Neuronal stem cell (in vitro differentiated cells): ENCODE data around the gene OR6C70.
A peak's percentile ranks its signal among the peaks of the same experiment; 100 is the strongest.
"Not testable (repeated sequence)": the region's sequence is repeated elsewhere in the genome, so short reads cannot be mapped to it uniquely, and the experiment has no call there.

Experiments used
- DNase-seq: peaks from one replicate; pipeline ENCODE4 v3.0.0-alpha.2; 2013; ENCODE audit warnings: low spot score
- H2AFZ ChIP-seq: one replicate; pipeline ENCODE4 v1.6.1; 2013; ENCODE audit warnings: mild to moderate bottlenecking, low read length, inconsistent platforms
- H2AK5ac ChIP-seq: 2 replicates; pipeline ENCODE4 v1.6.1; 2013; ENCODE audit warnings: low read depth, mild to moderate bottlenecking, inconsistent platforms, low read length, moderate library complexity, mixed read lengths
- H2BK120ac ChIP-seq: 2 replicates; pipeline ENCODE4 v1.6.1; 2013; ENCODE audit warnings: low read depth, mild to moderate bottlenecking, inconsistent platforms, low read length, moderate library complexity, mixed read lengths
- H2BK12ac ChIP-seq: one replicate; pipeline ENCODE4 v1.6.1; 2013; ENCODE audit warnings: low read length, inconsistent platforms
- H2BK15ac ChIP-seq: 2 replicates; pipeline ENCODE4 v1.6.1; 2013; ENCODE audit warnings: mild to moderate bottlenecking, low read length, inconsistent platforms, mixed read lengths
- H2BK5ac ChIP-seq: one replicate; pipeline ENCODE4 v1.6.1; 2013; ENCODE audit warnings: inconsistent platforms, mild to moderate bottlenecking, low read length, moderate library complexity
- H3K14ac ChIP-seq: one replicate; pipeline ENCODE4 v1.6.1; 2013; ENCODE audit warnings: low read length, inconsistent platforms
- H3K18ac ChIP-seq: 2 replicates; pipeline ENCODE4 v1.6.1; 2013; ENCODE audit warnings: low read length, inconsistent platforms
- H3K23ac ChIP-seq: 2 replicates; pipeline ENCODE4 v1.6.1; 2013; ENCODE audit warnings: low read depth, mild to moderate bottlenecking, mixed read lengths, low read length, inconsistent platforms; ENCODE audit not compliant: poor library complexity
- H3K27ac ChIP-seq: replicated peaks from 3 replicates; pipeline ENCODE4 v1.5.1; 2013; ENCODE audit warnings: low read length, inconsistent platforms
- H3K27me3 ChIP-seq, 3 experiments: 2 replicates each; pipeline ENCODE4 v1.6.1; 2013; ENCODE audit warnings: low read length in 3 of 3, mild to moderate bottlenecking in 2 of 3, inconsistent platforms in 1 of 3, low read depth in 1 of 3, mixed read lengths in 1 of 3, moderate library complexity in 1 of 3; ENCODE audit not compliant: control insufficient read depth in 3 of 3, insufficient read depth in 3 of 3
- H3K36me3 ChIP-seq, 2 donors: replicated peaks in 1 of 2; 2 replicates each; pipeline ENCODE4 v1.6.1; 2013; ENCODE audit warnings: low read length in 2 of 2; ENCODE audit not compliant: control insufficient read depth in 2 of 2, insufficient read depth in 2 of 2
- H3K4ac ChIP-seq: 2 replicates; pipeline ENCODE4 v1.6.1; 2013; ENCODE audit warnings: inconsistent platforms, mild to moderate bottlenecking, low read length, moderate library complexity
- H3K4me1 ChIP-seq, 2 donors: 1 replicate in 1 of 2; 2 replicates in 1 of 2; pipeline ENCODE4 v1.6.1; 2013; ENCODE audit warnings: low read length in 2 of 2, low read depth in 1 of 2; ENCODE audit not compliant: control insufficient read depth in 2 of 2, insufficient read depth in 1 of 2
- H3K4me2 ChIP-seq: one replicate; pipeline ENCODE4 v1.6.1; 2013; ENCODE audit warnings: mild to moderate bottlenecking, low read length, inconsistent platforms; ENCODE audit not compliant: insufficient read depth, poor library complexity, severe bottlenecking
- H3K4me3 ChIP-seq, 2 donors: 2 replicates each; pipeline ENCODE4 v1.5.1; 2013; ENCODE audit warnings: low read length in 2 of 2, mild to moderate bottlenecking in 2 of 2, inconsistent platforms in 1 of 2, moderate library complexity in 1 of 2
- H3K79me1 ChIP-seq: one replicate; pipeline ENCODE4 v1.6.1; 2013; ENCODE audit warnings: low read depth, mild to moderate bottlenecking, inconsistent platforms, low read length, moderate library complexity
- H3K9ac ChIP-seq: one replicate; pipeline ENCODE4 v1.6.1; 2013; ENCODE audit warnings: mild to moderate bottlenecking, low read depth, low read length, inconsistent platforms; ENCODE audit not compliant: poor library complexity
- H3K9me3 ChIP-seq, 2 donors: replicated peaks in 1 of 2; 2 replicates each; pipeline versions ENCODE3 to v1.6.1; 2013; ENCODE audit warnings: low read length in 2 of 2, mild to moderate bottlenecking in 2 of 2, inconsistent platforms in 1 of 2, low read depth in 1 of 2, mixed read lengths in 1 of 2, moderate library complexity in 1 of 2; ENCODE audit not compliant: control insufficient read depth in 2 of 2, insufficient read depth in 1 of 2
- H4K8ac ChIP-seq: one replicate; pipeline ENCODE4 v1.6.1; 2013; ENCODE audit warnings: low read depth, mild to moderate bottlenecking, inconsistent platforms, low read length, moderate library complexity
- H4K91ac ChIP-seq: one replicate; pipeline ENCODE4 v1.6.1; 2013; ENCODE audit warnings: low read length, low read depth, mild to moderate bottlenecking, inconsistent platforms; ENCODE audit not compliant: poor library complexity
- WGBS, 2 donors: extraction: QIAGEN DNeasy Blood & Tissue Kit; methylation state at CpG; one replicate each; pipeline ENCODE4 v1.1.7; 2013; ENCODE audit warnings: missing lambda C conversion rate in 2 of 2, mixed read lengths in 1 of 2; ENCODE audit not compliant: insufficient read length in 2 of 2, insufficient replicate concordance in 1 of 2; ENCODE audit errors: extremely low coverage in 2 of 2; 5-methylcytosine and 5-hydroxymethylcytosine counted together

Gene OR6C70

DNA sequence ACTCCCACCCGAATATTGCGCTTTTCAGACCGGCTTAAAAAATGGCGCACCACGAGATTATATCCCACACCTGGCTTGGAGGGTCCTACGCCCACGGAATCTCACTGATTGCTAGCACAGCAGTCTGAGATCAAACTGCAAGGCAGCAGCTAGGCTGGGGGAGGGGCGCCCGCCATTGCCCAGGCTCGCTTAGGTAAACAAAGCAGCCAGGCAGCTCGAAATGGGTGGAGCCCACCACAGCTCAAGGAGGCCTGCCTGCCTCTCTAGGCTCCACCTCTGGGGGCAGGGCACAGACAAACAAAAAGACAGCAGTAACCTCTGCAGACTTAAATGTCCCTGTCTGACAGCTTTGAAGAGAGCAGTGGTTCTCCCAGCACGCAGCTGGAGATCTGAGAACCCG lies 14.3 kb upstream of the OR6C70 start:
- not testable (repeated sequence) for H3K79me1 ChIP-seq, H2BK12ac ChIP-seq, H3K9me3 ChIP-seq, H3K4ac ChIP-seq, H4K91ac ChIP-seq, H3K4me2 ChIP-seq, H3K27me3 ChIP-seq, H2AK5ac ChIP-seq, H3K9ac ChIP-seq, H2BK15ac ChIP-seq, DNase-seq, H3K23ac ChIP-seq, H3K36me3 ChIP-seq, H3K18ac ChIP-seq, H2BK5ac ChIP-seq, H3K27ac ChIP-seq, H3K4me3 ChIP-seq, H3K14ac ChIP-seq, H4K8ac ChIP-seq, H2BK120ac ChIP-seq, H3K4me1 ChIP-seq
- WGBS, 2 donors = no CpG with 5 or more reads among the region's 13 CpGs
- H2AFZ ChIP-seq = peak overlapping the region; percentile 49

- not testable (repeated sequence) for H3K9me3 ChIP-seq, H3K27me3 ChIP-seq, DNase-seq, H4K8ac ChIP-seq, H2BK5ac ChIP-seq, H3K27ac ChIP-seq, H3K36me3 ChIP-seq, H2BK120ac ChIP-seq, H4K91ac ChIP-seq, H2AK5ac ChIP-seq, H3K23ac ChIP-seq, H3K14ac ChIP-seq, H2BK12ac ChIP-seq, H3K9ac ChIP-seq, H3K4me2 ChIP-seq, H2AFZ ChIP-seq, H3K18ac ChIP-seq, H3K79me1 ChIP-seq, H2BK15ac ChIP-seq, H3K4me1 ChIP-seq, H3K4ac ChIP-seq, H3K4me3 ChIP-seq
- WGBS, 2 donors = no CpG with 5 or more reads among the region's 29 CpGs
These were observed 9.2 kb upstream of the OR6C70 start for GRCh38 chr12:55479136-55479535.

DNA sequence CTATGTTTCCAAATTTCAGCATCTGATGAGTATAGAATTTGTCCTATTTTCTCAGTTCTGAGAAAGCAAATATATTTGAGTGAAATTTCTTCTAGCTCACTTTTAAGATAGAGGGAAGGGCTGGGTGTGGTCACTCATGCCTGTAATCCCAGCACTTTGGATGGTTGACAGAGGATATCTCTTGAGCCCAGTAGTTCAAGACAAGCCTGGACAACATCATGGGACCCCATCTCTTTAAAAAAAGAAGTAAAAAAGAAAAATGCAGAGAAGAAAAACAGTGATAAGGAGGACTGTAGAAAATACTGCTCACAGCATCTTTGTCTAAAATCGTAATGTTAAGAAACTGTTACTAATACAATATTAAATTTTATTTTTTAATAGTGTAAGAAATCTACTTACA lies 2.3 kb upstream of the OR6C70 start:
- no peak overlapping the region for H4K8ac ChIP-seq
- H2AK5ac ChIP-seq = no peak overlapping the region
- no peak overlapping the region for H3K4ac ChIP-seq
- no peak overlapping the region for H3K4me2 ChIP-seq
- no peak overlapping the region for H3K4me3 ChIP-seq
- WGBS, 2 donors = no CpG with 5 or more reads among the region's 1 CpG
- H3K36me3 ChIP-seq = no peaks in the 10 kb centered on the region
- no peak for DNase-seq
- H3K79me1 ChIP-seq = no peaks in the 10 kb centered on the region
- H3K14ac ChIP-seq = no peak overlapping the region
- H3K9ac ChIP-seq = no peak overlapping the region
- no peak overlapping the region for H3K18ac ChIP-seq
- H2BK5ac ChIP-seq = no peak overlapping the region
- H2BK12ac ChIP-seq = no peak overlapping the region
- no peak overlapping the region for H4K91ac ChIP-seq
- no peaks in the 10 kb centered on the region for H3K27me3 ChIP-seq
- no peak overlapping the region for H2BK120ac ChIP-seq
- H3K4me1 ChIP-seq = no peaks in the 10 kb centered on the region
- H2BK15ac ChIP-seq = no peak overlapping the region
- H3K9me3 ChIP-seq = no peaks in the 10 kb centered on the region
- H2AFZ ChIP-seq = no peak overlapping the region
- H3K27ac ChIP-seq = no peak overlapping the region
- H3K23ac ChIP-seq = no peak overlapping the region

DNA sequence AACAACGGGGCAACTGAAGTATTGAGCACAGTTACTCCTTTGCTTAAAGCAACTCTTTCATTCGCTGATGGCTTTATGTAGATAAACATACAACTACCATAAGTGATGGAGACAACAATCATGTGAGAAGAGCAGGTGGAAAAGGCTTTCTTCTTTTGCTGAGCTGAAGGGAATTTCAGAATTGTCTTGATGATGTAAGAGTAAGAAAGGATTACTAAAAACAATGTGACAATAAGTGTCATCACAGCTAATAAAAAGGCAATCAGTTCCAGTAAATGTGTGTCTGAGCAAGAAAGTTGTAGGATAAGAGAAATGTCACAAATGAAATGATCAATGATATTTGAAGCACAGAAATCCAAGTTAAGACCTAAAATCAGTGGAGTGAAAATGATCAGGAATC lies 647 bp downstream of the OR6C70 start:
- Histone ChIP-seq H3K14ac (no peak overlapping the region), H3K23ac (no peak overlapping the region), H2BK15ac (no peak overlapping the region), H3K4me3 (no peak overlapping the region), H2AK5ac (no peak overlapping the region), H3K27me3 (no peaks in the 10 kb centered on the region), H2BK120ac (no peak overlapping the region), H3K18ac (no peak overlapping the region), H2BK12ac (no peak overlapping the region), H2AFZ (no peak overlapping the region), H3K79me1 (no peaks in the 10 kb centered on the region), H3K36me3 (no peaks in the 10 kb centered on the region), H3K9ac (no peak overlapping the region), H3K4me2 (no peak overlapping the region), H3K4ac (no peak overlapping the region), H4K91ac (no peak overlapping the region), H3K27ac (no peak overlapping the region), H3K4me1 (no peaks in the 10 kb centered on the region), H4K8ac (no peak overlapping the region), H3K9me3 (no peaks in the 10 kb centered on the region), H2BK5ac (no peak overlapping the region)
- DNase-seq = no peak
- WGBS, 2 donors = no CpG with 5 or more reads among the region's 2 CpGs
